Stimulated activated CD4-positive, alpha-beta T cell treated with anti-CD3 and anti-CD28 coated beads, TNF-alpha, amount 100 ng/mL, for 48 hours (primary cell): ENCODE results near the gene PDXK.

Experiments used
- DNase-seq, 3 donors: peaks; one replicate each; pipeline ENCODE4 v3.0.0-alpha.2; 2020; ENCODE audit warnings: low read depth in 3 of 3

PDXK gene

GRCh38 chr21:43782431-43783097 is 63.6 kb downstream of the PDXK start:
- no peak for DNase-seq

GRCh38 chr21:43783098-43783700 is 64.3 kb downstream of the PDXK start:
- no peak for DNase-seq

- DNase-seq: no peak
Observed at GRCh38 chr21:43785134-43785533, 66.2 kb downstream of the PDXK start.

GRCh38 chr21:43786300-43786806 is 67.4 kb downstream of the PDXK start:
- no peak for DNase-seq

GRCh38 chr21:43786807-43787440 is 68.0 kb downstream of the PDXK start:
- DNase-seq: no peak

- DNase-seq: peak; percentile 87 to 92 (median 87)
Observed at GRCh38 chr21:43789276-43790009, 70.5 kb downstream of the PDXK start, which contains the start of gene RRP1. Gene RRP1, plus strand, starts transcription at chr21:43789577. Its CDS starts 53 bp downstream, at chr21:43789630.

- no peak for DNase-seq
Observed at GRCh38 chr21:43790010-43790524, 71.1 kb downstream of the PDXK start.

- no peak for DNase-seq
Observed at GRCh38 chr21:43792406-43792805, 73.5 kb downstream of the PDXK start.

- no peak for DNase-seq
Observed at GRCh38 chr21:43793243-43793642, 74.3 kb downstream of the PDXK start.

GRCh38 chr21:43794311-43794710 is 75.4 kb downstream of the PDXK start:
- DNase-seq: no peak

GRCh38 chr21:43794857-43795256 is 75.9 kb downstream of the PDXK start:
- DNase-seq: no peak

GRCh38 chr21:43797415-43797814 is 78.5 kb downstream of the PDXK start:
- DNase-seq: no peak

- no peak for DNase-seq
Observed at GRCh38 chr21:43797925-43798715, 79.2 kb downstream of the PDXK start.

- DNase-seq: no peak
Observed at GRCh38 chr21:43799301-43799840, 80.4 kb downstream of the PDXK start.

GRCh38 chr21:43800124-43800523 is 81.2 kb downstream of the PDXK start:
- no peak for DNase-seq

- no peak for DNase-seq
Observed at GRCh38 chr21:43800566-43800965, 81.6 kb downstream of the PDXK start.

- DNase-seq: no peak
Observed at GRCh38 chr21:43801006-43801783, 82.3 kb downstream of the PDXK start.

- no peak for DNase-seq
Observed at GRCh38 chr21:43802713-43803313, 83.9 kb downstream of the PDXK start.

GRCh38 chr21:43803558-43804300 is 84.8 kb downstream of the PDXK start:
- no peak for DNase-seq
